AG10803 (cell line): ENCODE measurements around the gene S1PR4.

Experiments
- DNase-seq: peaks from one replicate; pipeline ENCODE4 v3.0.0; 2010; ENCODE audit warnings: low read depth
- H3K4me3 ChIP-seq: 2 replicates; pipeline ENCODE4 v1.5.1; 2011; ENCODE audit warnings: mild to moderate bottlenecking, low read length, control low read depth
- TF ChIP-seq, protein P1 (sequence below): conservative IDR thresholded peaks from 2 replicates; pipeline ENCODE4 v1.5.1; 2011; ENCODE audit warnings: mild to moderate bottlenecking, low read length, control low read depth, inconsistent platforms

Gene S1PR4

DNA sequence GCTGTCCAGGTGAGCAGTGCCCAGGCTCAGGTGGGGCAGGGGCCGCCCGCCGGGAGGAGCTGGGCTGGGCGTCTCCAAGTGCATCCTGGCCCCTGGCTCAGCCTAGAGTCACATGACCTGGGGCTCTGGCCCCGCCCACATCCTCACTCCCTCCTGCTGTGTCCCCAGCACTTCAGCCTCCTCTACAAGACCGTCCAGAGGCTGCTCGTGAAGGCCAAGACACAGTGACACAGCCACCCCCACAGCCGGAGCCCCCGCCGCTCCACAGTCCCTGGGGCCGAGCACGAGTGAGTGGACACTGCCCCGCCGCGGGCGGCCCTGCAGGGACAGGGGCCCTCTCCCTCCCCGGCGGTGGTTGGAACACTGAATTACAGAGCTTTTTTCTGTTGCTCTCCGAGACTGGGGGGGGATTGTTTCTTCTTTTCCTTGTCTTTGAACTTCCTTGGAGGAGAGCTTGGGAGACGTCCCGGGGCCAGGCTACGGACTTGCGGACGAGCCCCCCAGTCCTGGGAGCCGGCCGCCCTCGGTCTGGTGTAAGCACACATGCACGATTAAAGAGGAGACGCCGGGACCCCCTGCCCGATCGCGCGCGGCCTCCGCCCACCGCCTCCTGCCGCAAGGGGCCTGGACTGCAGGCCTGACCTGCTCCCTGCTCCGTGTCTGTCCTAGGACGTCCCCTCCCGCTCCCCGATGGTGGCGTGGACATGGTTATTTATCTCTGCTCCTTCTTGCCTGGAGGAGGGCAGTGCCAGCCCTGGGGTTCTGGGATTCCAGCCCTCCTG is 29.1 kb downstream of the S1PR4 start:
- no peak for DNase-seq
- H3K4me3 ChIP-seq = no peak overlapping the region

DNA sequence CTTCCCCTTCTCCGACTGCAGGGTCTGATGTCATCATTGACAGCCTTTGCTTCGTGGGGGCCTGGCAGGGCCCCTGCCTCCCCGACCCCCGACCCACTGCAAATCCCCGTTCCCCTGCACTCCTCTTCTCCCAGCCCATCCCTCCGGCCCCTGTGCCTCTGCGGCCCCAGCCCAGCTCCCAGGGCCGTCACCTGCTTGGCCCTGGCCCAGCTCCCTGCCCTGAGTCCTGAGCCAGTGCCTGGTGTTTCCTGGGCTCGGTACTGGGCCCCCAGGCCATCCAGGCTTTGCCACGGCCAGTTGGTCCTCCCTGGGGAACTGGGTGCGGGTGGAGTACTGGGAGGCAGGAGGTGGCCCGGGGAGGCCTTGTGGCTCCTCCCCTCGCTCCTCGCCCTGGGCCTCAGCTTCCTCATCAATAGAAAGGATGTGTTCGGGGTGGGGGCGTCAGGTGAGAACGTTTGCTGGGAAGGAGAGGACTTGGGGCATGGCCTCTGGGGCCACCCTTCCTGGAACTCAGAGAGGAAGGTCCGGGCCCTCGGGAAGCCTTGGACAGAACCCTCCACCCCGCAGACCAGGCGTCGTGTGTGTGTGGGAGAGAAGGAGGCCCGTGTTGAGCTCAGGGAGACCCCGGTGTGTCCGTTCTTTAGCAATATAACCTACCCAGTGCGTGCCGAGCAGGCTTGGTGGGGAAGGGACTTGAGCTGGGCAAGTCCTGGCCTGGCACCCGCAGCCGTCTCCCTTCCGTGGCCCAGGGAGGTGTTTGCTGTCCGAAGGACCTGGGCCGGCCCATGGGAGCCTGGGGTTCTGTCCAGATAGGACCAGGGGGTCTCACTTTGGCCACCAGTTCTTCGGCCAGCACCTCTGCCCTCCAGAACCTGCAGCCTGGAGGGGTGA is 30.0 kb downstream of the S1PR4 start:
- TF ChIP-seq, protein P1, sequence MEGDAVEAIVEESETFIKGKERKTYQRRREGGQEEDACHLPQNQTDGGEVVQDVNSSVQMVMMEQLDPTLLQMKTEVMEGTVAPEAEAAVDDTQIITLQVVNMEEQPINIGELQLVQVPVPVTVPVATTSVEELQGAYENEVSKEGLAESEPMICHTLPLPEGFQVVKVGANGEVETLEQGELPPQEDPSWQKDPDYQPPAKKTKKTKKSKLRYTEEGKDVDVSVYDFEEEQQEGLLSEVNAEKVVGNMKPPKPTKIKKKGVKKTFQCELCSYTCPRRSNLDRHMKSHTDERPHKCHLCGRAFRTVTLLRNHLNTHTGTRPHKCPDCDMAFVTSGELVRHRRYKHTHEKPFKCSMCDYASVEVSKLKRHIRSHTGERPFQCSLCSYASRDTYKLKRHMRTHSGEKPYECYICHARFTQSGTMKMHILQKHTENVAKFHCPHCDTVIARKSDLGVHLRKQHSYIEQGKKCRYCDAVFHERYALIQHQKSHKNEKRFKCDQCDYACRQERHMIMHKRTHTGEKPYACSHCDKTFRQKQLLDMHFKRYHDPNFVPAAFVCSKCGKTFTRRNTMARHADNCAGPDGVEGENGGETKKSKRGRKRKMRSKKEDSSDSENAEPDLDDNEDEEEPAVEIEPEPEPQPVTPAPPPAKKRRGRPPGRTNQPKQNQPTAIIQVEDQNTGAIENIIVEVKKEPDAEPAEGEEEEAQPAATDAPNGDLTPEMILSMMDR = no peak
- no peak overlapping the region for H3K4me3 ChIP-seq
- no peak for DNase-seq

More for the DNA sequence above, 29.1 kb downstream of the S1PR4 start:
- TF ChIP-seq, protein P1 = no peak

DNA sequence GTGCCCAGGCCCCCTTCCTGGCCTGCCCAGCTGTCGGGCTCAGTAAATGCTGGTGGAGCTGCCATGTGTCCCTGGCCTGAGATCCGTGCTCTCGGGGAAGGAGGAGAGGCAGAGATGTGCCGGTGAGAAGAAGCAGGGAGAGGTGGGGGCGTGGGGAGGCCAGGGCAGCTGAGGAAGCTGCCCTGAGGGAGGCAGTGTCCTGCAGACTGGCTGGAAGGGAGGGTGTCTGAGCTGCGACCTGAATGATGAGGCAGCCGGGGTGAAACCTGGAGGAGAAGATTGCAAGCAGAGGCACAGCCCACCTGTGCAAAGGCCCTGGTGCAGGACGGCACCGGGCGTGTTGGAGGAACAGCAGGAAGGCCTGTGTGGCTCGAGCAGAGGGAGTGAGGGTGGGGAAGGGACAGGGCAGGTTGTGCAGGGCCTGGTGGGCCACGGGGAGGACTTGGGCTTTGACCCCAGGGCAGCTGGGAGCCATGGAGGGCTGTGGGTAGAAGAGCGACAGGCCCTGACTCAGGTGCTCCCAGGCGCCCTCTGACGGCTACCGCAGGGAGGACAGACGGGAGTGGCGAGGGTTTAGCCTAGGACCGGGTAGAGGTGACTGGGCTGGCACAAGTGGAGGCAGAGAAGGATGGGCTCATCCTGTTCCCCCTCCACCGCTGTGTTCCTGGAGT is 31.9 kb downstream of the S1PR4 start:
- TF ChIP-seq, protein P1 = peak; percentile 67
- DNase-seq = no peak
- H3K4me3 ChIP-seq = no peak overlapping the region

DNA sequence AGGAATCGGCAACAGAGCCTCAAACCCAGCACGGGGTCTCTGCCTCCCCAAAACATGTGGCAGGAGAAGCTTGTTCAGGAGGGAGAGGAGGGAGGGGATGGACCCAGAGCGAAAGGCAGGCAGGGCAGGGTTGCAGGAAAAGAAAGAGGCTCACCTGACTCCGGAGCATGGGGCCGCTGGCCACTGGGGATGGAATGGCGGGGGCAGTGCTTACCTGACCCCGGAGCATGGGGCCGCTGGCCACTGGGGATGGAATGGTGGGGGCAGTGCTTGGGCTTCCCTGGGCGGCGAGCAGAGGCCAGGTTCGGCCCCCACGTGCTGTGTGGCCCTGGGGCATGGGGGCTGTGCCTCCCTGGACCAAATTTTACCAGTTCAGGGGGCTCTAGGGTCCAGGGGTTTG is 32.6 kb downstream of the S1PR4 start:
- TF ChIP-seq, protein P1 = no peak
- no peak for DNase-seq
- H3K4me3 ChIP-seq = no peak overlapping the region

DNA sequence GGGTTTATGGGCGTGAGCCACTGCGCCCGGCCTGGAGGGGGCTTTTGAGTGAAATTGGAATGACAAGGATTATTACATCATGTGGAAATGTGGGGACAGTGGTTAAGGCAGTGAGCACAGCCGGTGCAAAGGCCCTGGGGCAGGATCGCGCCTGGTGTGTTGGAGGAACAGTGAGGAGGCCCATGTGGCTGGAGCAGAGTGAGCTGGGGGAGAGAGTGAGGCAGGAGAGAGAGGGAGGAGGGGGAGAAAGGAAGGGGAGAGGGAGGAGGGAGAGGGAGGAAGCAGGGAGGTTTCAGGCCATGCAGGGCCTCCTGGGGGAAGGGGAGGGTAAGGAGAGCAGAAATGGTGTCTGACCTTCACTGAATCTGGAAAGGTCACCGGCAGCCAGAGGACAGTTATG is 34.6 kb downstream of the S1PR4 start:
- TF ChIP-seq, protein P1 = no peak
- DNase-seq = no peak
- H3K4me3 ChIP-seq = no peak overlapping the region

DNA sequence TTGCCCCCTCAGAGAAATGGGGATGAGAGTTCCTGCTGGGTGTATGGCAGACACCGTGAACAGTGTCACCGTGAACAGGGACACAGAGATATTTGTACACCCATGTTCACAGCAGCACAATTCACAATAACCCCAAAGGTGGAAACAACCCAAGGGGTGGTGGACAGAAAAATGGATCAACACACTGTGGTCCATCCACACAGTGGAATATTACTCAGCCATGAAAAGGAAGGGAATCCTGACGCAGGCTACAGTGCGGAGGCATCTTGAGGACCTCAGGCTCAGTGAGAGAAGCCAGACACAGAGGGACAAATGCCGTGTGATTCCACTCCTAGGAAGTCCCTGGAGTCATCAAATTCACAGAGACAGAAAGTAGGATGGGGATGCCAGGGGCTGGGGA is 38.3 kb downstream of the S1PR4 start:
- TF ChIP-seq, protein P1 = no peak
- DNase-seq = no peak
- no peak overlapping the region for H3K4me3 ChIP-seq
